ENCODE results near the gene ARHGEF7. TPM values are rescaled to one million over a fixed set of nuclear protein-coding genes. Genes with fewer than 3 reads are reported as not detected.

ARHGEF7 gene
- total and polyA plus RNA-seq, 2 experiments from 2014 or later: 23.6 to 58.9 TPM

DNA sequence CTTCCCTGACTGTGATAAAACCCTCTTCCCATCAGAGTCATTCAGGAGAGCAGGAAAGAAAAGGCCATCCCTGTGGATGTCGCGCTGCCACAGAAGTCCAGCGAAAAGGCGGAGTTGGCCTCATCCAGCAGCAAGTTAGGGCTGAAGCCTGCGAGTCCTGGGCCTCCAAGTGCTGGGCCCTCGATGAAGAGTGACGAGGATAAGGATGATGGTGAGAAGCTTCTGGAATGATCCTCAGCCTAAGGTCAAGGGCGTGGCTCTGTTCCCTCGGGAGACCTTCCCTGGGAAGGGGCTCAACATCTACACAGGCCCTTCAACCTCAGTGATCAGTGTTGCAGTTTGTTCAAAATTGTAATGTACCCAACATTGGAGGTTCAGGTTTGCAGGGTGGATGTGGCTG, 227.6 kb downstream of the ARHGEF7 start:
- peaks cover 4% of the 10 kb centered on the region for H3K27me3 Mint-ChIP-seq (ENCODE audit: insufficient read depth, low read depth, poor library complexity)
- no peaks in the 10 kb centered on the region for H3K36me3 Mint-ChIP-seq (ENCODE audit: low read depth)
- TF ChIP-seq JUNB (IDR thresholded peaks at IDR 0.05; ENCODE audit: unreplicated experiment) (no peak), CREB1 (CRISPR knock-in tag; IDR thresholded peaks at IDR 0.05; ENCODE audit: low read depth) (no peak), POLR2AphosphoS5 (IDR thresholded peaks at IDR 0.05; ENCODE audit: low read depth) (no peak), STAT1 (IDR thresholded peaks at IDR 0.05; ENCODE audit: unreplicated experiment) (no peak), EZH2 (IDR thresholded peaks at IDR 0.05; ENCODE audit: low read depth, unreplicated experiment) (no peak), NANOG (IDR thresholded peaks at IDR 0.05; ENCODE audit: borderline replicate concordance) (no peak), EZH2phosphoT487 (IDR thresholded peaks at IDR 0.05; ENCODE audit: unreplicated experiment) (no peak), ZNF114 (CRISPR knock-in tag; IDR thresholded peaks at IDR 0.05) (no peak), ZNF331 (CRISPR knock-in tag; IDR thresholded peaks at IDR 0.05; ENCODE audit: low read depth) (no peak)
- TF ChIP-seq, protein P1, sequence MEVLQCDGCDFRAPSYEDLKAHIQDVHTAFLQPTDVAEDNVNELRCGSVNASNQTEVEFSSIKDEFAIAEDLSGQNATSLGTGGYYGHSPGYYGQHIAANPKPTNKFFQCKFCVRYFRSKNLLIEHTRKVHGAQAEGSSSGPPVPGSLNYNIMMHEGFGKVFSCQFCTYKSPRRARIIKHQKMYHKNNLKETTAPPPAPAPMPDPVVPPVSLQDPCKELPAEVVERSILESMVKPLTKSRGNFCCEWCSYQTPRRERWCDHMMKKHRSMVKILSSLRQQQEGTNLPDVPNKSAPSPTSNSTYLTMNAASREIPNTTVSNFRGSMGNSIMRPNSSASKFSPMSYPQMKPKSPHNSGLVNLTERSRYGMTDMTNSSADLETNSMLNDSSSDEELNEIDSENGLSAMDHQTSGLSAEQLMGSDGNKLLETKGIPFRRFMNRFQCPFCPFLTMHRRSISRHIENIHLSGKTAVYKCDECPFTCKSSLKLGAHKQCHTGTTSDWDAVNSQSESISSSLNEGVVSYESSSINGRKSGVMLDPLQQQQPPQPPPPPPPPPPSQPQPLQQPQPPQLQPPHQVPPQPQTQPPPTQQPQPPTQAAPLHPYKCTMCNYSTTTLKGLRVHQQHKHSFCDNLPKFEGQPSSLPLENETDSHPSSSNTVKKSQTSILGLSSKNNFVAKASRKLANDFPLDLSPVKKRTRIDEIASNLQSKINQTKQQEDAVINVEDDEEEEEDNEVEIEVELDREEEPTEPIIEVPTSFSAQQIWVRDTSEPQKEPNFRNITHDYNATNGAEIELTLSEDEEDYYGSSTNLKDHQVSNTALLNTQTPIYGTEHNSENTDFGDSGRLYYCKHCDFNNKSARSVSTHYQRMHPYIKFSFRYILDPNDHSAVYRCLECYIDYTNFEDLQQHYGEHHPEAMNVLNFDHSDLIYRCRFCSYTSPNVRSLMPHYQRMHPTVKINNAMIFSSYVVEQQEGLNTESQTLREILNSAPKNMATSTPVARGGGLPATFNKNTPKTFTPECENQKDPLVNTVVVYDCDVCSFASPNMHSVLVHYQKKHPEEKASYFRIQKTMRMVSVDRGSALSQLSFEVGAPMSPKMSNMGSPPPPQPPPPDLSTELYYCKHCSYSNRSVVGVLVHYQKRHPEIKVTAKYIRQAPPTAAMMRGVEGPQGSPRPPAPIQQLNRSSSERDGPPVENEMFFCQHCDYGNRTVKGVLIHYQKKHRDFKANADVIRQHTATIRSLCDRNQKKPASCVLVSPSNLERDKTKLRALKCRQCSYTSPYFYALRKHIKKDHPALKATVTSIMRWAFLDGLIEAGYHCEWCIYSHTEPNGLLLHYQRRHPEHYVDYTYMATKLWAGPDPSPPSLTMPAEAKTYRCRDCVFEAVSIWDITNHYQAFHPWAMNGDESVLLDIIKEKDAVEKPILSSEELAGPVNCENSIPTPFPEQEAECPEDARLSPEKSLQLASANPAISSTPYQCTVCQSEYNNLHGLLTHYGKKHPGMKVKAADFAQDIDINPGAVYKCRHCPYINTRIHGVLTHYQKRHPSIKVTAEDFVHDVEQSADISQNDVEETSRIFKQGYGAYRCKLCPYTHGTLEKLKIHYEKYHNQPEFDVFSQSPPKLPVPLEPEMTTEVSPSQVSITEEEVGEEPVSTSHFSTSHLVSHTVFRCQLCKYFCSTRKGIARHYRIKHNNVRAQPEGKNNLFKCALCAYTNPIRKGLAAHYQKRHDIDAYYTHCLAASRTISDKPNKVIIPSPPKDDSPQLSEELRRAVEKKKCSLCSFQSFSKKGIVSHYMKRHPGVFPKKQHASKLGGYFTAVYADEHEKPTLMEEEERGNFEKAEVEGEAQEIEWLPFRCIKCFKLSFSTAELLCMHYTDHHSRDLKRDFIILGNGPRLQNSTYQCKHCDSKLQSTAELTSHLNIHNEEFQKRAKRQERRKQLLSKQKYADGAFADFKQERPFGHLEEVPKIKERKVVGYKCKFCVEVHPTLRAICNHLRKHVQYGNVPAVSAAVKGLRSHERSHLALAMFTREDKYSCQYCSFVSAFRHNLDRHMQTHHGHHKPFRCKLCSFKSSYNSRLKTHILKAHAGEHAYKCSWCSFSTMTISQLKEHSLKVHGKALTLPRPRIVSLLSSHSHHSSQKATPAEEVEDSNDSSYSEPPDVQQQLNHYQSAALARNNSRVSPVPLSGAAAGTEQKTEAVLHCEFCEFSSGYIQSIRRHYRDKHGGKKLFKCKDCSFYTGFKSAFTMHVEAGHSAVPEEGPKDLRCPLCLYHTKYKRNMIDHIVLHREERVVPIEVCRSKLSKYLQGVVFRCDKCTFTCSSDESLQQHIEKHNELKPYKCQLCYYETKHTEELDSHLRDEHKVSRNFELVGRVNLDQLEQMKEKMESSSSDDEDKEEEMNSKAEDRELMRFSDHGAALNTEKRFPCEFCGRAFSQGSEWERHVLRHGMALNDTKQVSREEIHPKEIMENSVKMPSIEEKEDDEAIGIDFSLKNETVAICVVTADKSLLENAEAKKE (CRISPR knock-in tag; IDR thresholded peaks at IDR 0.05): no peak
- TF ChIP-seq, protein P2, sequence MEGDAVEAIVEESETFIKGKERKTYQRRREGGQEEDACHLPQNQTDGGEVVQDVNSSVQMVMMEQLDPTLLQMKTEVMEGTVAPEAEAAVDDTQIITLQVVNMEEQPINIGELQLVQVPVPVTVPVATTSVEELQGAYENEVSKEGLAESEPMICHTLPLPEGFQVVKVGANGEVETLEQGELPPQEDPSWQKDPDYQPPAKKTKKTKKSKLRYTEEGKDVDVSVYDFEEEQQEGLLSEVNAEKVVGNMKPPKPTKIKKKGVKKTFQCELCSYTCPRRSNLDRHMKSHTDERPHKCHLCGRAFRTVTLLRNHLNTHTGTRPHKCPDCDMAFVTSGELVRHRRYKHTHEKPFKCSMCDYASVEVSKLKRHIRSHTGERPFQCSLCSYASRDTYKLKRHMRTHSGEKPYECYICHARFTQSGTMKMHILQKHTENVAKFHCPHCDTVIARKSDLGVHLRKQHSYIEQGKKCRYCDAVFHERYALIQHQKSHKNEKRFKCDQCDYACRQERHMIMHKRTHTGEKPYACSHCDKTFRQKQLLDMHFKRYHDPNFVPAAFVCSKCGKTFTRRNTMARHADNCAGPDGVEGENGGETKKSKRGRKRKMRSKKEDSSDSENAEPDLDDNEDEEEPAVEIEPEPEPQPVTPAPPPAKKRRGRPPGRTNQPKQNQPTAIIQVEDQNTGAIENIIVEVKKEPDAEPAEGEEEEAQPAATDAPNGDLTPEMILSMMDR (conservative IDR thresholded peaks at IDR 0.05; ENCODE audit: low read depth in 2 of 2): no peak
- TF ChIP-seq, protein P3, sequence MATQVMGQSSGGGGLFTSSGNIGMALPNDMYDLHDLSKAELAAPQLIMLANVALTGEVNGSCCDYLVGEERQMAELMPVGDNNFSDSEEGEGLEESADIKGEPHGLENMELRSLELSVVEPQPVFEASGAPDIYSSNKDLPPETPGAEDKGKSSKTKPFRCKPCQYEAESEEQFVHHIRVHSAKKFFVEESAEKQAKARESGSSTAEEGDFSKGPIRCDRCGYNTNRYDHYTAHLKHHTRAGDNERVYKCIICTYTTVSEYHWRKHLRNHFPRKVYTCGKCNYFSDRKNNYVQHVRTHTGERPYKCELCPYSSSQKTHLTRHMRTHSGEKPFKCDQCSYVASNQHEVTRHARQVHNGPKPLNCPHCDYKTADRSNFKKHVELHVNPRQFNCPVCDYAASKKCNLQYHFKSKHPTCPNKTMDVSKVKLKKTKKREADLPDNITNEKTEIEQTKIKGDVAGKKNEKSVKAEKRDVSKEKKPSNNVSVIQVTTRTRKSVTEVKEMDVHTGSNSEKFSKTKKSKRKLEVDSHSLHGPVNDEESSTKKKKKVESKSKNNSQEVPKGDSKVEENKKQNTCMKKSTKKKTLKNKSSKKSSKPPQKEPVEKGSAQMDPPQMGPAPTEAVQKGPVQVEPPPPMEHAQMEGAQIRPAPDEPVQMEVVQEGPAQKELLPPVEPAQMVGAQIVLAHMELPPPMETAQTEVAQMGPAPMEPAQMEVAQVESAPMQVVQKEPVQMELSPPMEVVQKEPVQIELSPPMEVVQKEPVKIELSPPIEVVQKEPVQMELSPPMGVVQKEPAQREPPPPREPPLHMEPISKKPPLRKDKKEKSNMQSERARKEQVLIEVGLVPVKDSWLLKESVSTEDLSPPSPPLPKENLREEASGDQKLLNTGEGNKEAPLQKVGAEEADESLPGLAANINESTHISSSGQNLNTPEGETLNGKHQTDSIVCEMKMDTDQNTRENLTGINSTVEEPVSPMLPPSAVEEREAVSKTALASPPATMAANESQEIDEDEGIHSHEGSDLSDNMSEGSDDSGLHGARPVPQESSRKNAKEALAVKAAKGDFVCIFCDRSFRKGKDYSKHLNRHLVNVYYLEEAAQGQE (IDR thresholded peaks at IDR 0.05; ENCODE audit: unreplicated experiment): no peak
- TF ChIP-seq, protein P4, sequence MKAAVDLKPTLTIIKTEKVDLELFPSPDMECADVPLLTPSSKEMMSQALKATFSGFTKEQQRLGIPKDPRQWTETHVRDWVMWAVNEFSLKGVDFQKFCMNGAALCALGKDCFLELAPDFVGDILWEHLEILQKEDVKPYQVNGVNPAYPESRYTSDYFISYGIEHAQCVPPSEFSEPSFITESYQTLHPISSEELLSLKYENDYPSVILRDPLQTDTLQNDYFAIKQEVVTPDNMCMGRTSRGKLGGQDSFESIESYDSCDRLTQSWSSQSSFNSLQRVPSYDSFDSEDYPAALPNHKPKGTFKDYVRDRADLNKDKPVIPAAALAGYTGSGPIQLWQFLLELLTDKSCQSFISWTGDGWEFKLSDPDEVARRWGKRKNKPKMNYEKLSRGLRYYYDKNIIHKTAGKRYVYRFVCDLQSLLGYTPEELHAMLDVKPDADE (IDR thresholded peaks at IDR 0.05): no peak
- H3K79me2 ChIP-seq (replicated peaks; ENCODE audit: insufficient read depth): no peaks in the 10 kb centered on the region
- no peak overlapping the region for H3K27ac Mint-ChIP-seq
- no peaks in the 10 kb centered on the region for H3K9me3 Mint-ChIP-seq
- H3K4me3 ChIP-seq: no peak overlapping the region
- DNase-seq (ENCODE audit: low spot score) (no peak), ATAC-seq (no peak)
- H3K4me2 ChIP-seq: no peak overlapping the region
- no peak overlapping the region for H3K4me3 Mint-ChIP-seq
- H3K27ac ChIP-seq (ENCODE audit: low read depth): no peak overlapping the region
- H3K4me1 Mint-ChIP-seq: peaks cover 13% of the 10 kb centered on the region
- no peaks in the 10 kb centered on the region for H3K27me3 ChIP-seq (ENCODE audit: insufficient read depth)
- no peaks in the 10 kb centered on the region for H3K9me2 ChIP-seq (ENCODE audit: insufficient read depth)
- H3F3A ChIP-seq (replicated peaks; ENCODE audit: low read depth): no peaks in the 10 kb centered on the region
- no peak overlapping the region for H2AFZ ChIP-seq
- no peaks in the 10 kb centered on the region for H3K4me1 ChIP-seq (ENCODE audit: insufficient read depth)
- H4K20me1 ChIP-seq (replicated peaks; ENCODE audit: insufficient read depth): no peaks in the 10 kb centered on the region
- no peaks in the 10 kb centered on the region for H3K36me3 ChIP-seq (ENCODE audit: insufficient read depth)

Data from GM23338 (cell line).